Activated CD4-positive, CD25-positive, alpha-beta regulatory T cell treated with anti-CD3 and anti-CD28 coated beads, Interleukin-2, amount 50 U/mL, for 16 hours (primary cell): ENCODE data around the gene PTPRJ.
A peak's percentile ranks its signal among the peaks of the same experiment; 100 is the strongest.

Source experiments
- DNase-seq: peaks from one replicate; pipeline ENCODE4 v3.0.0-alpha.2; 2020; ENCODE audit warnings: low read depth, low spot score

The PTPRJ gene

DNA sequence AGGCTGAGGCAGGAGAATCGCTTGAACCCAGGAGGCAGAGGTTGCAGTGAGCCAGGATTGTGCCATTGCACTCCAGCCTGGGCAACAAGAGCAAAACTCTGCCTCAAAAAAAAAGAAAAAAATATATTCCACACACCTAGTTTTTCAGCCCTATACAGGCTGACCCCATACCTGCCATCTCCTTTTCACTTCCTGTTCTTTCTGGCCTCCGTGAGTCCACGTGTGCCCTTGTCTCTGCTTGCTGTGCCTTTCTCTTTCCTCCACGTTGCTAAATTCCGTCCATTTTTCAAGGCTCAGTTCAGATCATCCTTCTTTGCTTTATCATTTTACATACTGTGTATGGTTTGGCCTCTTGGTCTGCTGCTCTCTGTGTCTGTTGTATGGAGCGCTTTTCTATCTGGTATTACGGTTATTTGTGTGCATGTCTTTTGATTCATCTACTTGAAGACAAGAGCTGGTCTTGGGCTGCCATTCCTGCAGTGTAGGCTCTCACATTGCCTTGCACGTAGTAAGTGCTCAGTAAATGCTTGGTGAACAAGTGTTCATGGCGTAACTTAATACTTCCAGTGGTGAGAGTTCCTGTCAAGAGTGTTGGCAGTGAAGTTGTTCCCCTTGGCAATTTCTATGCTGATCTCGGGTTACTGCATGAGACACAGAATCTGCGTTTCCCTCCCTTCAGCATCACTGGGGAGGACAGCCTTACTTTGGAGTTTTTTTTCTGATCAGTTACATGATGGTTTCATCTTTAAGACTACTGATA, 57.5 kb downstream of the PTPRJ start:
- DNase-seq, result no peak

DNA sequence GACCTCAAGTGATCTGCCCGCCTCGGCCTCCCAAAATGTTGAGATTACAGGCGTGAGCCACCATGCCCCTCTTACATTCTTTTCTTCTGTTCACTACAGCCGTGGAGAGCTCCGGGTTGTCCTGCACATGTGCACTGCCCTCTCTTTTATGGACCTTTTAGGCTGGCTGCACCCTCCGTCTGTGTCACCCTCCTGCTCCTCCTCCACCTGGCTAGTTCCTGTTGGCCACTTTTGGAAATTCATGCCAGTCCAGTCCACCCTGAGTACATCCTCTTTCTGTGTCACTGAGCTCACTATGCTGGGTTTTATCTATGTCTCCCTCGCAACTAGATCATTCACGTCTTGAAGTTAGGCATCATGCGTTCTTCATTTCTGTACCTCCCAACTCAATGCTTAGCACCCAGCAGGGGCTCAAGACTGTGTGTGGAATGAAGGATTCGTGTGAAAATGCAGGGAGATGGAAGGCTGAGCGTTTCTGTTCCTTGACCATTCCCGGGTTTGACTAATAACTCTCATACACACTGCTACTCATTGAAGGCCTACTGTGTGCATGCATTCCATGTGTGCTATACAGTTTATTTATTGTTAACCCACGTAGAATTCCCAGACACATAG, 60.6 kb downstream of the PTPRJ start:
- DNase-seq, result no peak

DNA sequence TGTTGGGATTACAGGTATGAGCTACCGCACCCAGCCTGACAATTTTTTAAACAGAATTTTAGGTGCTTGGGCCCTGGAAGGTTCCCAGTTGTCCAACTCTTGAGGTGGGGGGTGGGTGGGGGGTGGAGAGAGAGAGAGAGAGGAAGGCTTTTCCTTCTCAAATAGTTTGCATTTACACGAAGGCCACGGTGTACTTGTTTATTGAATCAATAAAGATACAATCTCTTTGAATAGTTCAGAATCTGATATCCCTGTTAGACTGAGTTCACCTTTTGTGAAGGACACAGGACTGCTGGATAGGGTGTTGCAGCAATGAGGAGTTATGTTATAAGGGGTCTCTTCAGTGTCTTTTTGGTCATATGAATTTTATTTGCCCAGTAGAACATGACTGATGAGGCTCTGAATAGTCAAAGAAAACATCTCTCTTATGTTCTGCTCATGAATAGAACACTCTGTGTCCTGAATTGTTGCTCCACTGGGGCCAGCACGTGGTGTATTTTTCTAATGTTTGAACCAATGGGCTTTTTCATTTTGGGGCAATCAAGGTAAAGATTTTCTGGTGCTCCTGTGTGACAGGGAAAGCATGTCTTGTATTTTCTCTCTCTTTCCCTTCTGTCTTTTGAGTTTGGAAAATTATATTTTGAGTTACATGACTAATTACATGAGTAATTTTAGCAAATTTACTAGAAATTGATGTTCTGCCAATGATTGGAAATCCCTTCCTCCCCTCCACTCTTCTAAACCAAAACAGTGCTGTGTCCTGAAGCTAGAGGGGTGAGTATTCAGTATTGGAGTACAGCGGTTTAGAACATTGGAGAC, 61.7 kb downstream of the PTPRJ start:
- no peak for DNase-seq

GRCh38 chr11:48043111-48043990, 63.0 kb downstream of the PTPRJ start:
- DNase-seq, result no peak

DNA sequence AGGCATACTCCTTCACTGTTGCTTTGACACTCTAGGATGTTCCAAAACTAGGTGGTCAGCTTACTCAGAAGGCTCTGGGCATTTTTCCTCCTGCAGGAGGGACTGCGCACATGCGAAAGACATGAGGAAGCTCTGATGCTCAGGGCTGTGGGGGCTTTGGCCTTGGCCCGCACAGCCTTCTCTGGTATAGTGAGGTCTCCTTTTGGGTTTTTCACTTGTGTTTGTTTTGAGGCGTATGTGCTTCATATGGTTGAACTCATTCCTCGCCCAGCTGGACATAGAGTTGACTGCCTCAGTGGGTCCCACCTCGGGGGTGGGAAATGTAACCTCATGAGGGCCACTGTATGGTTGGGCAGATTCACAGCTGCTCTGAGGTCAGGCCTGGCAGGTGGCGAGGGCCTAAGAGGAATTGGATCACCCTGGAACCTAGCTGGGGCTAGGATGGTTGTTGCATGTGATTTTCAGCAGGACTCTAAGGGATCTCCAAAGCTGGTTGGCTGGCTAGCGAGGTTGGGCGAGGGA, 63.7 kb downstream of the PTPRJ start:
- DNase-seq, result no peak

GRCh38 chr11:48044577-48044976, 64.2 kb downstream of the PTPRJ start:
- no peak for DNase-seq

GRCh38 chr11:48045536-48045935, 65.2 kb downstream of the PTPRJ start:
- no peak for DNase-seq

GRCh38 chr11:48047616-48048015, 67.3 kb downstream of the PTPRJ start:
- no peak for DNase-seq

DNA sequence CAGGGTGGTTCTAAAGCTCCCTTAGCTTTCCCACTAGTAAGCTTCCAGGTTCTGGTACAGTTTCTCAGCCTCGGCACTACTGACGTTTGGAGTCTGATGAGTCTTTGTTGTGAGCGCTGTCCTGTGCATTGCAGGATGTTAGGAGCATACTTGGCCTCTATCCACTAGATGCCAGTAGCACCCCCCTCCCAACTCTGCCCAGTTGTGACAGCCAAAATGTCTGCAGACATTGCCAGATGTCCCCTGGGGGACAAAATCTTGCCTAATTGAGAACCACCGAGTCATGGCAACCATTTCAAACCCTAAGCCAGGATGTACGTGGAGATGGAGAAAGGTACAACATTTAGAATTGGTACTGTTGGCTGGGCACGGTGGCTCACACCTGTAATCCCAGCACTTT, 68.7 kb downstream of the PTPRJ start:
- no peak for DNase-seq

DNA sequence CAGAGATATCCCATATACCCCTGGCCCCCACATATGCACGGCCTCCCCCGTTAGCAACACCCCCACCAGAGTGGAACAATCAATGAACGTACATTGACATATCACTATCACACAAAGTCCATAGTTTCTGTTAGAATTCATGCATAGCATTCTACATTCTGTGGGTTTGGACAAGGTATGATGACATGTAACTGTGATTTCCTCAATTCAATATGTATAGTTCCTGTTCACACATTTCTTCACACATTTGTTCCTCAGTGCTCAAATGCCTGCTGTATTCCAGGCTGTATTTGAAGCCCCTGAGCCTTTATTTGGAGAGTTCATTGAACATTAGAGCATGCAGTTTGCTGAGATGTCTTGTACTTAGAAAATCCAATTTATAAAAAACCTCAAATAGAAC, 69.9 kb downstream of the PTPRJ start:
- DNase-seq, result no peak

GRCh38 chr11:48051217-48051830, 71.0 kb downstream of the PTPRJ start:
- no peak for DNase-seq

- DNase-seq, result no peak
Measured at GRCh38 chr11:48052183-48053044, 72.1 kb downstream of the PTPRJ start.

- no peak for DNase-seq
Measured at GRCh38 chr11:48054994-48055291, 74.6 kb downstream of the PTPRJ start.

DNA sequence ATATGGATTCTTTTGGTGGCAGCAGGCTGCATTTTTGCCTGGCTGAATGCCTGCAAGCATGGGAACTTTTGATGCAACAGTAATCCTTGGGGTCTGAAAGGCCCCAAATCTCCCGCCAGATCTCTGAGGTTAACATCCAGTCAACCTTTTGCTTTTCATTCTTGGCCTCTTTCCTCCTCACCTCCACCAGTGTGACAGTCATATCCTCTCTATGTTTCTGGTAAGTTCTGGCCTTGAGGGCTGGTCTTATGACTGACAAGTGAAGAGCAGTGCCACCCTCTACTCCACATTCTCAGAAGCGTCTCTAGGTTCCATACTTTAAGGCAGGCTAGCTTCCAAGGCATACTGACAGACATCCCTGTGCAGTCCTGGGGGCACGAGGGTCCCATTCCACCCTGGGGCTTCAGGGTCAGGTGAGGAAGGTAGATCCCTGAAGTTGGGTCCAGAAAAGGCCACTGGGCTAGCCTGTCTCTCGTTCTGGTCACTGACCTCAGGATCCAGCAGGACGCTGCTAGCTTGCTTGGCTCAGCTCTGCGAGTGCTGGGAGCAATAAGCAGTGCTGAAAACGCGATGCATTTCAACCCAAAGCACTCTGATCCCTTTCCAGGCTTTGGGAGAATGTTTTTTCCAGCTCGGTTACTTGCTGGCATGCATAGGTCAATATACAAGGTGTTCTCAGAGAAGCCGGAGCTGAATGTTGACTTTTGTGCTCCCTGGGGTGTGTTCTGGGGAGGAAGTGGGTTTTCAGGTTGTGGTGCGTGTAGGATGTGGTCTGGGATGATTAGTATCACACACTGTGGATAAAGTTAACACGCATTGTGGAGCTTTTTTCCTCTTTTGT, 75.2 kb downstream of the PTPRJ start:
- peak; percentile 31 for DNase-seq

- DNase-seq, result no peak
Measured at GRCh38 chr11:48056325-48057183, 76.2 kb downstream of the PTPRJ start.

DNA sequence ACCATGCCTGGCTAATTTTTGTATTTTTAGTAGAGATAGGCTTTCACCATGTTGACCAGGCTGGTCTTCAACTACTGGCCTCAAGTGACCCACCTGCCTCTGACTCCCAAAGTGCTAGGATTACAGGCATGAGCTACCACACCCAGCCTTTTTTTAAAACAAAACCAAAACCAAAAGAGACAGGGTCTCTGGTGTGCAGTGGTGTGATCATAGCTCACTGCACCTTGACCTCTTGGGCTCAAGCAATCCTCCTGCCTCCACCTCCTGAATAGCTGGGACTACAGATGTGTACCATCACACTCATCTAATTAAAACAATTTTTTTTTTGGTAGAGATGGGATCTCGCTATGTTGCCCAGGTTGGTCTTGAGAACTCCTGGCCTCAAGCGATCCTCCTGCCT, 77.7 kb downstream of the PTPRJ start:
- no peak for DNase-seq

DNA sequence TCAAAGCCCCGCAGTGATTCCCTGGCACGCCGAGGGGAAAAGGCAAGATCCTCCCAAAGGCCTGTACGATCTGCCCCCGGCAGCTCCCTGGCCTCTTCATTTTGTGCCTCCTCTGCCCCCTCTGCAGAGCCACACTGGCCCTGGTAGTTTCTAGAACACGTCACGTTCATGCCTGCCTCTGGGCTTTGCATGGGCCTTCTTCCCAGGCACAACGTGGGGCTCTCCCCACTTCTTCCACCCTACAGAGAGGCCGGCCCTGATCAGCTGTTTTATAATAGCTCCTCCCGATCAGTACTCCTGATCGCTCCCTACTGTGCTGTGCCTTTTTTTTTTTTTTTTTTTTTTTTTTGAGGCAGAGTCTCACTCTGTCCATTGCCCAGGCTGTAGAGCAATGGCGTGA, 78.4 kb downstream of the PTPRJ start:
- DNase-seq, result no peak

DNA sequence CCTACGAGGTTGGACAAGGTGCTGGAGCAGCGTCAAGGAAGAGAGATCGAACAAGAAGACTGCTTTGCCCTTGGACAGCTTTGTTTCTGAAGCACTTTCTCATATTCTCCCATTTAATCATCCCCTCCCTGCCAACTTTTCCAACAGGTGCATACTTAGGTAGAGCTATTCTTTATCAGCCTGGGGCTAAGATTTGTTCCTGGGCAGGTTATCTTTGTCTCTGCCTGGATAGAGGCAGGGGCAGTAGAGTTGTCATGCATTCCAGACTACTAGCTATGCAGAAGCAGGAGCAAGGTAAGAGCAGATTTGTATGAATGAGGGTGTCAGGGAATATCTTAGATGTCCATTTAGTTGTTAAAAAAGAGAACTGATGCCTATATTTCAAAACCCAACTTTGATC, 82.3 kb downstream of the PTPRJ start:
- DNase-seq, result no peak
